ENCODE results near the gene KCNG2.

Gene KCNG2

GRCh38 chr18:79786304-79786703, 11.4 kb upstream of the KCNG2 start:
- Mint-ChIP-seq H3K27ac (no peak overlapping the region), H3K4me3 (no peak overlapping the region), H3K36me3 (peaks cover 0 to 3% of the 10 kb centered on the region in 2 donors), H3K27me3 (peaks cover 54 to 89% of the 10 kb centered on the region in 2 donors), H3K4me1 (peaks cover 13 to 19% of the 10 kb centered on the region in 2 donors), H3K9me3 (peaks cover 0 to 3% of the 10 kb centered on the region in 2 donors)
- no peak for ATAC-seq (replicated peaks)
- no peak for DNase-seq

- peak overlapping the region; percentile 69 for H3K27ac Mint-ChIP-seq
- peaks cover 59 to 84% of the 10 kb centered on the region in 2 donors for H3K27me3 Mint-ChIP-seq
These were observed 10.8 kb upstream of the KCNG2 start for GRCh38 chr18:79786786-79787526.

GRCh38 chr18:79787527-79787864, 10.2 kb upstream of the KCNG2 start:
- H3K9me3 Mint-ChIP-seq: peaks cover 0 to 4% of the 10 kb centered on the region in 2 donors
- peaks cover 25 to 31% of the 10 kb centered on the region in 2 donors for H3K4me1 Mint-ChIP-seq
- H3K36me3 Mint-ChIP-seq: peaks cover 0 to 3% of the 10 kb centered on the region in 2 donors
- no peak for DNase-seq
- ATAC-seq (replicated peaks): no peak
- no peak overlapping the region for H3K27ac Mint-ChIP-seq
- no peak overlapping the region for H3K4me3 Mint-ChIP-seq
- H3K27me3 Mint-ChIP-seq: peaks cover 59 to 84% of the 10 kb centered on the region in 2 donors

More at GRCh38 chr18:79786786-79787526, 10.8 kb upstream of the KCNG2 start:
- ATAC-seq (replicated peaks) (no peak), DNase-seq (no peak)
- peaks cover 19 to 25% of the 10 kb centered on the region in 2 donors for H3K4me1 Mint-ChIP-seq
- H3K4me3 Mint-ChIP-seq: peak overlapping the region in 1 of 2 donors; percentile 25
- peaks cover 0 to 3% of the 10 kb centered on the region in 2 donors for H3K9me3 Mint-ChIP-seq
- H3K36me3 Mint-ChIP-seq: peaks cover 0 to 3% of the 10 kb centered on the region in 2 donors

GRCh38 chr18:79787865-79788733, 9.6 kb upstream of the KCNG2 start:
- no peak for DNase-seq
- Mint-ChIP-seq H3K36me3 (peaks cover 0 to 3% of the 10 kb centered on the region in 2 donors), H3K4me1 (peaks cover 28 to 37% of the 10 kb centered on the region in 2 donors), H3K4me3 (peak overlapping the region; percentile 37 to 55), H3K27ac (no peak overlapping the region), H3K9me3 (peaks cover 0 to 4% of the 10 kb centered on the region in 2 donors), H3K27me3 (peaks cover 56 to 80% of the 10 kb centered on the region in 2 donors)
- no peak for ATAC-seq (replicated peaks)

GRCh38 chr18:79788734-79789085, 9.0 kb upstream of the KCNG2 start:
- DNase-seq: no peak
- H3K4me1 Mint-ChIP-seq: peaks cover 28 to 39% of the 10 kb centered on the region in 2 donors
- no peak overlapping the region for H3K27ac Mint-ChIP-seq
- no peak for ATAC-seq (replicated peaks)
- no peak overlapping the region for H3K4me3 Mint-ChIP-seq
- H3K27me3 Mint-ChIP-seq: peaks cover 55 to 74% of the 10 kb centered on the region in 2 donors
- H3K9me3 Mint-ChIP-seq: peaks cover 0 to 4% of the 10 kb centered on the region in 2 donors
- peaks cover 0 to 3% of the 10 kb centered on the region in 2 donors for H3K36me3 Mint-ChIP-seq

- peaks cover 53 to 68% of the 10 kb centered on the region in 2 donors for H3K27me3 Mint-ChIP-seq
- H3K9me3 Mint-ChIP-seq: peaks cover 0 to 4% of the 10 kb centered on the region in 2 donors
- no peak overlapping the region for H3K27ac Mint-ChIP-seq
- ATAC-seq (replicated peaks) (no peak), DNase-seq (no peak)
- H3K4me3 Mint-ChIP-seq: peak overlapping the region in 1 of 2 donors; percentile 32
- H3K36me3 Mint-ChIP-seq: peaks cover 0 to 3% of the 10 kb centered on the region in 2 donors
- H3K4me1 Mint-ChIP-seq: peaks cover 28 to 39% of the 10 kb centered on the region in 2 donors
These were observed 8.4 kb upstream of the KCNG2 start for GRCh38 chr18:79789091-79789891.

GRCh38 chr18:79789901-79790890, 7.5 kb upstream of the KCNG2 start:
- Mint-ChIP-seq H3K4me1 (peaks cover 28 to 39% of the 10 kb centered on the region in 2 donors), H3K27me3 (peaks cover 55 to 68% of the 10 kb centered on the region in 2 donors), H3K36me3 (peaks cover 0 to 3% of the 10 kb centered on the region in 2 donors), H3K27ac (no peak overlapping the region), H3K4me3 (no peak overlapping the region), H3K9me3 (peaks cover 0 to 4% of the 10 kb centered on the region in 2 donors)
- ATAC-seq (replicated peaks) (no peak), DNase-seq (no peak)

- H3K4me3 Mint-ChIP-seq: peak overlapping the region in 1 of 2 donors; percentile 36
- ATAC-seq (replicated peaks) (peak; percentile 68 to 75), DNase-seq (no peak)
- peaks cover 0 to 3% of the 10 kb centered on the region in 2 donors for H3K36me3 Mint-ChIP-seq
- peaks cover 28 to 39% of the 10 kb centered on the region in 2 donors for H3K4me1 Mint-ChIP-seq
- peaks cover 0 to 4% of the 10 kb centered on the region in 2 donors for H3K9me3 Mint-ChIP-seq
- no peak overlapping the region for H3K27ac Mint-ChIP-seq
- H3K27me3 Mint-ChIP-seq: peaks cover 62 to 63% of the 10 kb centered on the region in 2 donors
These were observed 6.5 kb upstream of the KCNG2 start for GRCh38 chr18:79790996-79791972.

- H3K4me1 Mint-ChIP-seq: peaks cover 29 to 42% of the 10 kb centered on the region in 2 donors
- peak in 1 of 2 donors; percentile 6 for ATAC-seq (replicated peaks)
These were observed 5.4 kb upstream of the KCNG2 start for GRCh38 chr18:79792096-79792987.

GRCh38 chr18:79792988-79793355, 4.8 kb upstream of the KCNG2 start:
- H3K27me3 Mint-ChIP-seq: peaks cover 60 to 64% of the 10 kb centered on the region in 2 donors

More at GRCh38 chr18:79792096-79792987, 5.4 kb upstream of the KCNG2 start:
- Mint-ChIP-seq H3K36me3 (peaks cover 0 to 3% of the 10 kb centered on the region in 2 donors), H3K27me3 (peaks cover 58 to 62% of the 10 kb centered on the region in 2 donors), H3K9me3 (peaks cover 0 to 4% of the 10 kb centered on the region in 2 donors), H3K4me3 (peak overlapping the region; percentile 27 to 52), H3K27ac (peak overlapping the region; percentile 56)
- DNase-seq: no peak

GRCh38 chr18:79794846-79795245, 2.9 kb upstream of the KCNG2 start:
- Mint-ChIP-seq H3K9me3 (peaks cover 0 to 1% of the 10 kb centered on the region in 2 donors), H3K36me3 (no peaks in the 10 kb centered on the region), H3K4me1 (peaks cover 36 to 51% of the 10 kb centered on the region in 2 donors), H3K27ac (no peak overlapping the region), H3K27me3 (peaks cover 58 to 64% of the 10 kb centered on the region in 2 donors), H3K4me3 (no peak overlapping the region)
- DNase-seq (no peak), ATAC-seq (replicated peaks) (no peak)

More at GRCh38 chr18:79792988-79793355, 4.8 kb upstream of the KCNG2 start:
- Mint-ChIP-seq H3K9me3 (peaks cover 0 to 4% of the 10 kb centered on the region in 2 donors), H3K4me3 (no peak overlapping the region), H3K27ac (peak overlapping the region; percentile 56), H3K4me1 (peaks cover 30 to 45% of the 10 kb centered on the region in 2 donors), H3K36me3 (peaks cover 0 to 3% of the 10 kb centered on the region in 2 donors)
- peak; percentile 84 to 87 for ATAC-seq (replicated peaks)
- peak; percentile 34 for DNase-seq
